CD4-positive, alpha-beta T cell treated with Interleukin-6 at 100 ng/mL for 8 hours (primary cell): Measurements from ENCODE around the gene C1QL1.
A peak's percentile ranks its signal among the peaks of the same experiment; 100 is the strongest.

ENCODE experiments used
- DNase-seq: peaks from one replicate; pipeline ENCODE4 v3.0.0-alpha.2; 2020; ENCODE audit warnings: mixed read lengths, low spot score

C1QL1 gene

DNA sequence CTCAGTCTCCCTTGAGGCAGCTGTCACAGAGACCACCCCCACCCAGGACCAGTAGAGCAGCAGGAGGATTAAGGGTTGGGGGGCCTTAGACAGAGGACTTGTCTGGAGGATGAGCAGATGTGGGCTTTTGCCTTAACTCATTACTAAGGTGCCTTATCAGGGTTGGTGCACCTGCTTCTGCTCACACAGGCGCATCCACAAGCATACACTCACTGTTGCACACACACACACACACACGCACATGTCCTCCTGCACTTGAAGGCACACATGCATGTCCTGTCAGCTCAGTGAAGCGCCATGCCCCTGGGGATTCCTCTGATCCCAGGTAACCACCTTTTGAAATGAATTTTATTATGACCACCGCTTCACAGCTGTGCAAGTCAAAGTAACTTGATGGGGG, 54.0 kb downstream of the C1QL1 start:
- DNase-seq: no peak

GRCh38 chr17:44913676-44914075, 54.4 kb downstream of the C1QL1 start:
- no peak for DNase-seq

GRCh38 chr17:44912763-44913544, 55.1 kb downstream of the C1QL1 start:
- no peak for DNase-seq

GRCh38 chr17:44911133-44912001, 56.7 kb downstream of the C1QL1 start:
- DNase-seq: peak; percentile 39

- DNase-seq: no peak
Observed at GRCh38 chr17:44910231-44911106, 57.6 kb downstream of the C1QL1 start.
